ENCODE data around the gene TPSD1.

Gene TPSD1

GRCh38 chr16:1301562-1301961 is 45.7 kb downstream of the TPSD1 start:
- no peak for TF ChIP-seq POLR2A (IDR thresholded peaks at IDR 0.05; ENCODE audit: low read depth, low read length)
- FAIRE-seq (no peak), DNase-seq (ENCODE audit: insufficient read length, low spot score) (no peak)

- TF ChIP-seq POLR2A (IDR thresholded peaks at IDR 0.05; ENCODE audit: low read depth, low read length) = no peak
- FAIRE-seq = no peak
- DNase-seq (ENCODE audit: insufficient read length, low spot score) = no peak
These were observed 50.0 kb downstream of the TPSD1 start for GRCh38 chr16:1305823-1306222.

- TF ChIP-seq POLR2A (IDR thresholded peaks at IDR 0.05; ENCODE audit: low read depth, low read length) = no peak
- DNase-seq (ENCODE audit: insufficient read length, low spot score) = no peak
- no peak for FAIRE-seq
These were observed 50.5 kb downstream of the TPSD1 start for GRCh38 chr16:1306334-1306733.

DNA sequence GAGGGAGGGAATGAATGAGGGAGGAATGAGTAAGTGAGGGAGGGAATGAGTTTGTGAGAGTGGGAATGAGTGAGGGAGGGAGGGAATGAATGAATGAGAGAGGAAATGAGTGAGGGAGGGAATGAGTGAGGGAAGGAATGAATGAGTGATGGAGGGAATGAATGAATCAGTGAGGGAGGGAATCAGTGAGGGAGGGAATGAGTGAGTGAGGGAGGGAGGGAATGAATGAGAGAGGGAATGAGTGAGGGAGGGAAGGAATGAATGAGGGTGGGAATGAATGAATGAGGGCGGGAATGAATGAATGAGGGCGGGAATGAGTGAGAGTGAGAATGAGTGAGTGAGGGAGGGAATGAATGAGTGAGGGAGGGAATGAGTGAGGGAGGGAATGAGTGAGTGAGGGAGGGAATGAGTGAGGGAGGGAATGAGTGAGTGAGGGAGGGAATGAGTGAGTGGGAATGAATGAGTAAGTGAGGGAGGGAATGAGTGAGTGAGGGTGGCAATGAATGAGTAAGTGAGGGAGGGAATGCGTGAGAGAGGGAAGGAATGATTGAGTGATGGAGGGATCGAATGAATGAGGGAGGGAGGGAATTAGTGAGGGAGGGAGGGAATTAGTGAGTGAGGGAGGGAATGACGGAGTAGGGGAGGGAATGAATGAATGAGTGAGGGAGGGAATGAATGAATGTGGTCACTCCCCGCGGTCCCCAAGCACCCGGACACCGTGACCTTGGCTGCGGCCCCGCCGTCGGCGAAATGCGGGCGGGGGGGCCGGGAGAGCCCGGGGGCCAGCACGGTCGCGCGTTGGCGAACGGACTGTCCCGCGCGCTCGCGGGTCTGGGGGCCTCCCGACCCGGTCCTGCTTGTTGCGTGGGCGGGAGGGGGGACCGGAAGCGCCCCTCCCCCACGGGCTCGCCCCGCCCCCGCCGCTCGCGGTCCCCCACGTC is 52.4 kb downstream of the TPSD1 start:
- FAIRE-seq = no peak
- TF ChIP-seq POLR2A (IDR thresholded peaks at IDR 0.05; ENCODE audit: low read depth, low read length) = 0 out of 2 replicates have a peak, but pooled peaks have one; percentile 35

More for the DNA sequence above, 52.4 kb downstream of the TPSD1 start:
- DNase-seq (ENCODE audit: insufficient read length, low spot score) = no peak

Measured in H54 (cell line).